ENCODE data around the gene KCTD14.
"Not testable (repeated sequence)": the region's sequence is repeated elsewhere in the genome, so short reads cannot be mapped to it uniquely, and the experiment has no call there.

KCTD14 gene

GRCh38 chr11:78048561-78048960 lies 25.5 kb upstream of the KCTD14 start:
- no peak for DNase-seq (ENCODE audit: low spot score)
- H3K27ac ChIP-seq = no peak overlapping the region
- TF ChIP-seq, protein P1, sequence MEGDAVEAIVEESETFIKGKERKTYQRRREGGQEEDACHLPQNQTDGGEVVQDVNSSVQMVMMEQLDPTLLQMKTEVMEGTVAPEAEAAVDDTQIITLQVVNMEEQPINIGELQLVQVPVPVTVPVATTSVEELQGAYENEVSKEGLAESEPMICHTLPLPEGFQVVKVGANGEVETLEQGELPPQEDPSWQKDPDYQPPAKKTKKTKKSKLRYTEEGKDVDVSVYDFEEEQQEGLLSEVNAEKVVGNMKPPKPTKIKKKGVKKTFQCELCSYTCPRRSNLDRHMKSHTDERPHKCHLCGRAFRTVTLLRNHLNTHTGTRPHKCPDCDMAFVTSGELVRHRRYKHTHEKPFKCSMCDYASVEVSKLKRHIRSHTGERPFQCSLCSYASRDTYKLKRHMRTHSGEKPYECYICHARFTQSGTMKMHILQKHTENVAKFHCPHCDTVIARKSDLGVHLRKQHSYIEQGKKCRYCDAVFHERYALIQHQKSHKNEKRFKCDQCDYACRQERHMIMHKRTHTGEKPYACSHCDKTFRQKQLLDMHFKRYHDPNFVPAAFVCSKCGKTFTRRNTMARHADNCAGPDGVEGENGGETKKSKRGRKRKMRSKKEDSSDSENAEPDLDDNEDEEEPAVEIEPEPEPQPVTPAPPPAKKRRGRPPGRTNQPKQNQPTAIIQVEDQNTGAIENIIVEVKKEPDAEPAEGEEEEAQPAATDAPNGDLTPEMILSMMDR (conservative IDR thresholded peaks at IDR 0.05; ENCODE audit: low read depth) = no peak
- ChIA-PET CTCF (no interaction called here), POLR2A (ENCODE audit: low non-redundant PET) (no interaction called here)

GRCh38 chr11:78046486-78046854 lies 23.4 kb upstream of the KCTD14 start:
- H3K27ac ChIP-seq = 0 out of 2 replicates have a peak overlapping the region, but pooled peaks have one; percentile 10
- TF ChIP-seq, protein P1 (conservative IDR thresholded peaks at IDR 0.05; ENCODE audit: low read depth) = peak; percentile 79
- no peak for DNase-seq (ENCODE audit: low spot score)
- POLR2A ChIA-PET (ENCODE audit: low non-redundant PET) = no interaction called here
- CTCF ChIA-PET = interaction anchor here (0.6 to 1.0 kb wide), 2 partner anchors 51 to 447 kb away, joined by 3 to 6 read pairs; no protein-coding TSS in a partner anchor

- peak; percentile 78 for DNase-seq (ENCODE audit: low spot score)
- TF ChIP-seq, protein P1 (conservative IDR thresholded peaks at IDR 0.05; ENCODE audit: low read depth) = peak; percentile 99
- POLR2A ChIA-PET (ENCODE audit: low non-redundant PET) = no interaction called here
- CTCF ChIA-PET = interaction anchor here (0.6 to 1.6 kb wide), 8 partner anchors 15 to 1497 kb away, joined by 3 to 6 read pairs (median 4); partner anchors contain the start of gene KCTD21
- H3K27ac ChIP-seq = 0 out of 2 replicates have a peak overlapping the region, but pooled peaks have one; percentile 10
Observed at GRCh38 chr11:78045851-78046485, 22.9 kb upstream of the KCTD14 start.

- DNase-seq (ENCODE audit: low spot score) = no peak
- ChIA-PET CTCF (interaction anchor here (0.6 to 1.6 kb wide), 2 partner anchors 14 to 24 kb away, joined by 3 to 6 read pairs; no protein-coding TSS in a partner anchor), POLR2A (ENCODE audit: low non-redundant PET) (no interaction called here)
- TF ChIP-seq, protein P1 (conservative IDR thresholded peaks at IDR 0.05; ENCODE audit: low read depth) = no peak
- H3K27ac ChIP-seq = no peak overlapping the region
Observed at GRCh38 chr11:78044706-78045105, 21.6 kb upstream of the KCTD14 start.

GRCh38 chr11:78041843-78042440 lies 18.9 kb upstream of the KCTD14 start:
- CTCF ChIA-PET = no interaction called here
- POLR2A ChIA-PET (ENCODE audit: low non-redundant PET) = no interaction called here
- H3K27ac ChIP-seq = no peak overlapping the region
- TF ChIP-seq, protein P1 (conservative IDR thresholded peaks at IDR 0.05; ENCODE audit: low read depth) = no peak
- DNase-seq (ENCODE audit: low spot score) = no peak

- peak overlapping the region; percentile 86; the same call in 1 of the 2 replicates for H3K27ac ChIP-seq
- DNase-seq (ENCODE audit: low spot score); CTCF ChIA-PET; POLR2A ChIA-PET (ENCODE audit: low non-redundant PET): not testable (repeated sequence)
Observed at GRCh38 chr11:78041380-78041719, 18.3 kb upstream of the KCTD14 start.

DNA sequence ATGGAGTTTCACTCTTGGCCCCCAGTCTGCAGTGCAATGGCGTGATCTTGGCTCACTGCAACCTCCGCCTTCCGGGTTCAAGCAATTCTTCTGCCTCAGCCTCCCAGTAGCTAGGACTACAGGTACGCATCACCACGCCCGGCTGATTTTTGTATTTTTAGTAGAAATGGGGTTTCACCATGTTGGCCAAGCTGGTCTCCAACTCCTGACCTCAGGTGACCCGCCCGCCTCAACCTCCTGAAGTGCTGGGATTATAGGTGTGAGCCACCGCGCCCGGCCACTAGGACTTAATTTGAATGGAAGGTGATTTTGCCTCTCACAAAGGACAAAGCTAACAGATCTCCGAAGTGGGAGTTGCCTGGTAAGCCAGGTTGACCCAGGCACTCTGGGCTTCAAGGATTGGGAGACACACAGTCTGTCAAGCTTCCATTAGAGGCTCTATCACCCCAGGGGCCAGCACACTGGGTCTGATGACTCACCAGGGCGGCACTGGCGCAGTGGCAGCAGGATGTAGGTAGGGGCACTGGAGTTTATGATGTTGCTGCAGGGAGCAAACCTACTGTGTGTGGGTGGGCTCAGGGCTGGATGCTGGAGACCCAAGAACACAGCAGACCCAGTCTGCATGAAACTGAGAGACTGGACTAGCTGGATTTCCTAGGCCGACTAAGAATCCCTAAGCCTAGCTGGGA lies 17.8 kb upstream of the KCTD14 start:
- TF ChIP-seq, protein P1 (conservative IDR thresholded peaks at IDR 0.05; ENCODE audit: low read depth) = no peak
- peak overlapping the region; percentile 86 for H3K27ac ChIP-seq
- POLR2A ChIA-PET (ENCODE audit: low non-redundant PET) = no interaction called here
- no peak for DNase-seq (ENCODE audit: low spot score)
- CTCF ChIA-PET = no interaction called here
